ENCODE results near the gene IFT80.
A peak's percentile ranks its signal among the peaks of the same experiment; 100 is the strongest.

Gene IFT80

DNA sequence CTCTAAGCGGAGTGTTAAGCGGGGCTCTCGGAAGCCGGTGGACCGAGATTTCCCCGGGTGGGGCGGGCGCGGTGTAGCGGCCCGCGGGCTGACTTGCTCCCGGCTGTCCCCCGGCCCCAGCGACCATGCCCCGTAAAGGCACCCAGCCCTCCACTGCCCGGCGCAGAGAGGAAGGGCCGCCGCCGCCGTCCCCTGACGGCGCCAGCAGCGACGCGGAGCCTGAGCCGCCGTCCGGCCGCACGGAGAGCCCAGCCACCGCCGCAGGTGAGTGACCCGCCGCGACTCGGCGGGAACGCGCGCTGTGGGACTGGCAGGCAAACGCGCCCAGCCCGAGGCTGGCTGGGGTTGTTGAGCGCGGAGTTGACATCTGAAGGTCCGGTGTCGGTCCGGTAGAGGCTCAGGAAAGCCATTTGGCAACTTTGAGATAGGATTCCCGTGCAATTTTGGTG, 1.7 kb upstream of the IFT80 start:
- peak in 1 of 2 experiments; percentile 6 for DNase-seq (ENCODE audit: low read depth in 2 of 2)

DNA sequence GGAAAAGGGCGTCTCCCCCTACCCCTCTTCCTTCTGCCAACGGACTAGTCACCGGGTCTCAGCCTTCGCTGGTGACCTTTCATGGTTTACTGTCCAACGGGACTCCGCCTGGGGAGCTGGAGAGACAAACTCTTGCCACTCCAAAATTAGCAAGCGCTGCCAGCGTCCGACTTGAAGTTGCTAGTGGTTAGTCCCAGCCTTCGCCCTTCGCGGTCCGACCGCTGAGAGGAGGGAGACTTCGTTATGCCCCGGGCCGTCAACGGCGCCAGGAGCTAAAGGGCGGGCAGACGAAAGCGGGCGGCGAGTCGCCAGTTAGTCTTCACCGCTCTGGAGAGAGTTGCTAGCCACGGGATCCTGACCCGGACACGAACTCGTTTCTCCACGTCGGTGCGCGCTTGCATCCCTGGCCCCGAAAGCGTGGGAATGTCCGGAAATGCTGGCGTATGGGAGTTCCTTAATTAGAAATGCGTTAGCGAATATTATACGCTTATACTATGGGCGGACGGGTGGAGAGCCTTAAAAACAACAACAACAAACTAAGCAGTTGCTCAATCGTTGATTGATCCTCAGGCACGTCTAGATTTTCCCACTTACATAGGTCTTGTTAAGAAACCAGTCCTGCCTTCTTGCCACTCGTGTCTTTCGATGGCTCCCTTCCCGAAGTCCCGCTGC, 1.1 kb upstream of the IFT80 start:
- DNase-seq (ENCODE audit: low read depth in 2 of 2): peak; percentile 12 to 18

DNA sequence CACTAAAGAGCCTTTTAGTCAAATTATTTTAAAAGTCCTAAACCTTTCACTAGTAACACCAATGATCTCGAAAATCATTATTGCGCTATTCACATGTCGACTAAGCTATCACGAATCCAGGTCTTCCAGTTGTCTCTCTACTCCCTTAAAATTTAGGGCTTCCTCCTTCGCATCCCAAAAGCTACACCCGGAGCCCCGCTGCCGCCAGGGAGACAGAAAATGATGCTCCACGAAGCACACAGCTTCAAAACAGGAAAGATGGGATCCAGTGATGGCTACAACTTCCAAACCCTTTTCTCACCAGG, 253 bp downstream of the IFT80 start:
- DNase-seq (ENCODE audit: low read depth in 2 of 2): no peak

DNA sequence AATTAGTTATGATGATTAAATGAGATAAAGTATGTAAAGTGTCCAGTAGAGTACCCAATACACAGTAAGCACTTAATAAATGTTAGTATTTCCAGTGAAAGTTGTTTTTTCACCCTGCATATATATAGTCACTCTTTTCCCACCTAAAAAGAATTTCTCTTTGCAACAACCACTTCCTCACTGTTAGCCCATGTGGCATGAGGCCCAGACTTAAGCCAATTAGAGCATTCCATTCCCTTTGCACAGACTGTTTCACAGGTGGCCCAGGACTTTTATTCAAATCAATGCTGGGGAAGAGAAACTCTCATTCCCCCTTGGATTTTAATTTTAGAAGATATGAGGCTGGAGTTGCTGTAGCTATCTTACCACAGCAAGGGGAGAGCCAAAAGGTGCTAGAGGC, 3.7 kb downstream of the IFT80 start:
- DNase-seq (ENCODE audit: low read depth in 2 of 2): no peak

DNA sequence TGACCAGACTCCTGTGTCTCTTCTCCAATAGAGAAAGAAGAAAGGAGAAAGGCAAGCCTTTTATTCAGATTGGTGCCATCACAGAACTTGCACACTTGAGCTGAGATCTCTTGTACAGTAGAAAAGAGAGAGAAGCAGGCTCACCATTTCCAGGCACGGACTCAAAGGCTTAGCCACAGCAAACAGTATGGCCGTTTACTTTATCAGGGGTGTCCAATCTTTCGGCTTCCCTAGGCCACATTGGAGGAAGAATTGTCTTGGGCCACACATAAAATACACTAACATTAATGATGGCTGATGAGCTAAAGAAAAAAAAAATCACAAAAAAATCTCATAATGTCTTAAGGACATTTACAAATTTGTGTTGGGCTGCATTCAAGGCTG, 5.0 kb downstream of the IFT80 start:
- DNase-seq (ENCODE audit: low read depth in 2 of 2): no peak

DNA sequence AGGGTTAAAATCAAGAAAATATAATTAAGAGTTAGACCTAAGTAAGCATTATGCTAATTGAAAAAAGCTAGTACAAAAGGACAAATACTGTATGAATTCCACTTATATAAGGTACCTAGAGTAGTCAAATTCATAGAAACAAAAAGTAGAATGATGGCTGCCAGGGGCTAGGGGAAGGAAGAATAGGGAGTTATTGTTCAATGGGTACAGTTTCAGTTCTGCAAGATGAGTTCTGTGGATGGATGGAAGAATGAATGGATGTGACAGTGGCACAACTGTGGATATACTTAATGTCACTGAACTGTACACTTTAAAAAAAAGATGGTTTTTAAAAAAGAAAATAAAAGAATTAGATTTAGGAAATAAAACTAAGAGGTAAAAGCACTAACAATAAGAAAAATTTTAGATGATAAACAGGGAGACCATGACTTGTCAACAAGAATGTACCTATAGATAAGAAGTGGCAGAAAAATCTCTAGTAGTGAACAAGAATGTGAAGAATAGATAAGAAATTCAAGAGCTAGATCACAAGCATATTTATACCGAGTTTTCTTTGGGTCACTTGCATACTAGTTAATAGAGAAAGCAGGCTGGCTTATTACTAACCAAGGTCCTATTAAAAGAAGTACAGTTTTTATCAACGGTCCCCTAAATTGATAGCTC, 5.5 kb downstream of the IFT80 start:
- no peak for DNase-seq (ENCODE audit: low read depth in 2 of 2)

DNA sequence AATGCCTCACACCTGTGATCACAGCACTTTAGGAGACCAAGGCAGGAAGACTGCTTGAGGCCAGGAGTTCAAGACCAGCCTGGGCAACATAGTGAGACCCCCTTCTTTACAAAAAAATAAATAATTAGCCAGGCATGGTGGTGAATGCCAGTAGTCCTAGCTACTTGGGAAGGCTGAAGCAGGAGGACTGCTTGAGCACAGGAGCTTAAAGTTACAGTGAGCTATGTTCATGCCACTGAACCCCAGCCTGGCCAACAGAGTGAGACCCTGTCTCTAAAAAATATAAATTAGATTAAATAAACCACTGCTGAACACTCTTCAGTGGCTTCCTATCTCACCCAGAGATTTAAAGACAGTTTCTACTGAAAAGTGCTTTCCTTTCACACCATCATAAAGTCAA, 6.2 kb downstream of the IFT80 start:
- DNase-seq (ENCODE audit: low read depth in 2 of 2): no peak

DNA sequence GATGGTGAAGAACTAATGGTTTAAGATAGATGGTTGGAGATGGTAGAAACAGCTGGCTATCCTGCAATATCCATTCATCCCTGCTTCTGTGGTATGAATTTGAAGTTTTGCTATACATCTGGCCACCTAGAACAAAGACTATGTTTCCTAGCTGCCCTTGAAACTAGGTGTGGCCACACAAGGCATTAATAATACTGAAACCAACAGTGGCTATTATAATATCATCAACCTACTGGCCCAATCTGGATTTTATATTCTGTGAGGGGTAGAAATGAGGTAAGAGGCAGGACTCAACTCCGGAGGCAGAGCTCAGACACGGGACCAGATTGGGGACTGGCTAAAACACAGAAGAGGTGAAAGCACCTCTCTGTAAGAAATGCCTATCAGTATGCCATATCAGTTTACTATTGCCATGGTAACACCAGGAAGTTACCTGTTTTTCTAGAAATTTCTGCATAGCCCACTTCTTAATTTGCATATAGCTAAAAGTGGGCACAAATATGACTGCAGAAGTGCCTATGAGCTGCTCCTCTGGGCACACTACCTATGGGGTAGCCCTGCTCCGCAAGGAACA, 8.4 kb downstream of the IFT80 start:
- DNase-seq (ENCODE audit: low read depth in 2 of 2): no peak

DNA sequence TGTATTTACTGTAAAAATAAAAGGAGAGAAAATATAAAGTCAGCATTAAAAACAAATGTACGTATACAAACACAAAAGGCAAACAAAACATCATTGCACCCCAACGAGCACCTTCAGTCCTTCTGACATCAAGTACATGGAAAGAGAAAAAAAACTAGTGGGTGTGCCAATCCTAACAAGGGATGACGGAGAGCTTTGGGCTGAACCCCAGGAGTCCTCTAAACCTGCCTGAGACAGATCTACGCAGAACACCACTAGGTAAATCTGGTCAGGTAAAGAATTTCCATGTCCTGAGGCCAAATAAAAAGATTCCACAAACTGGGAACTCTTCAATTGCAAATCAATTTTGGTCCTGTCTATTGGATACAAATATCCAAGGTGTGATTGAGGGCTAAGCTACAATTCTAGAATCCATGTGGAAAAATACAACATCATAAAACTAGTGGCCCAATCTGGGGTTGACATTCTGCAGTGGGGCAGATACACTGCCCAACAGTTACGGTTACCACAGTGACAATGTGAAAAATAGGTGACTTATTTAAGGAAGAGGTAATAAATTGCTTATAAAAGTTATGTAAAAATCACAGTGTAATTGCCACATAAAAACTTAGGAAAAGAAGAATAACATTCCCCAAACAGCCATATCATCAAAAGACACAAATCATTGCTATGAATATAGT, 14.2 kb downstream of the IFT80 start:
- DNase-seq (ENCODE audit: low read depth in 2 of 2): no peak

DNA sequence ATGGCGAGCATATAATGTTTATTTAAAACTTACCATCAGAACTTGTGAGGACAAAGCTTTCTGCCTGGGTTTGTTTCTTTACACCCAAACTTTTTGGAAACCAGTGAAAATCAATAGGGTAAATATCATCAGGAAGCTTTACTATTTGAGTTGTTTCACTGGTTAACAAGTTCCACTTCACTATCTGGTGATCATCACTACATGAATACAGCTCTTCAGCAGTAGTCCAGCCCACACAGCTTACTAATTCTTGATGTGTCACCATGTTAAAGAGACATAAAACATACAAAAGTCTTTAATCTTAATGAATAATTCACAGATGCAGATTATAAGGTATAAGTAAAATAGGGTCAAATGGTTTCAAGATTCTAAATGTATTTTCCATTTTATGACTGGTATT, 17.6 kb downstream of the IFT80 start:
- DNase-seq (ENCODE audit: low read depth in 2 of 2): no peak

DNA sequence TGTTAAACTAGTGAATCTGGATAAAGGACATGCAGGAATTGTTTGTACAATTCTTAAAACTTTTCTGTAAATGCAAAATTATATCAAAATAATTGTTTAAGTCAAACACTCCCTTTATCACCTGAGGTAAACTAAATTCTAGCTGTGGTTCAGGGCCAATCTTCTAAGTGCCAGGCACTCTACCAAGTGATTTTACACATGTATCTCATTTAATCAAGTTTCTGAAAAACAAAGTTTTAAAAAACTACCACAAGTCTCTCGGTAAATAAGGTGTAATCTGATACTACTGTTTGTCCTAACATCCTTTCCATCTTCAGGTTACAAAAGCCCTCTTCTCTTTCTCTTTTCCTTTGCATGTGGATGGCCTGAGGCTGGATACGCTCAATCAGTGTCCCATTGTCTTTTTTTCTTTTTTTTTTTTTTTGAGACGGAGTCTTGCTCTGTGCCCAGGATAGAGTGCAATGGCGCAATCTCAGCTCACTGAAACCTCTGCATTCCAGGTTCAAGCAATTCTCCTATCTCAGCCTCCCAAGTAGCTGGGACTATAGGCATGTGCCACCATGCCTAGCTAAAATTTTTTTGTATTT, 19.3 kb downstream of the IFT80 start:
- no peak for DNase-seq (ENCODE audit: low read depth in 2 of 2)

DNA sequence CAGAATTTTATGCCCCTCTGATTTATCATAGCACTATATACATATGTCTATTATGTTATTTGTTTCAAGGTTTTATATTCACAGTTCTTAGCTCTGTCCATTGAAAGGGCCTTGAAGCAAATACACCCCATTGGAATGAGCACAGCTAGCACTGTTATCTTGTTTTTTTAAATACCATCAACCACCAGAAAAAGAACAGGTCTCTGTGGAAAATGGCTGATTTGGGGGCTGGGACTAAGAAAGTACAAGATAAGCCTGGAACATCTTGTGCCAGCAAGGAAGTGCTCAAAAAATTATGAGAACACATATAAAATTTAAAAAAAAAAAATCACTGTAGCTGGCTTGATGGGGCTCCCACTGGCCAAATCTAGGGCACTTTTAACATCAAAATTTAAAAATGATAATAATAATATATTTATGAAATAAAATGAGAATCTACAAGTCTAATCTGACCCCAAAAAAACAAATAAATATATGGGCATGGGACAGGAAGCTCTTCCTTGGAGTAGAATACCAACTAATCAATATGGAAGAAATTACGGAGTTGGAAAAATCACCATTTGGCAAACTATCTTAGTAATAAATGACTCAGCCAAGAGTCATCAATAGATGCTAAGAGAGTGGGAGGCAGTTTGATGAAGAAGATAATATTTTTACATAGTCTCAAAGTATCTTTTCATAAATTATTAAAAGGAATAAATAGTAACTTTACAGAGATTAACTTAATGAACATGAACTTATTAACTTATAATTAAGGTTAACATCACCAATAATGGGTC, 20.5 kb downstream of the IFT80 start:
- DNase-seq (ENCODE audit: low read depth in 2 of 2): no peak

DNA sequence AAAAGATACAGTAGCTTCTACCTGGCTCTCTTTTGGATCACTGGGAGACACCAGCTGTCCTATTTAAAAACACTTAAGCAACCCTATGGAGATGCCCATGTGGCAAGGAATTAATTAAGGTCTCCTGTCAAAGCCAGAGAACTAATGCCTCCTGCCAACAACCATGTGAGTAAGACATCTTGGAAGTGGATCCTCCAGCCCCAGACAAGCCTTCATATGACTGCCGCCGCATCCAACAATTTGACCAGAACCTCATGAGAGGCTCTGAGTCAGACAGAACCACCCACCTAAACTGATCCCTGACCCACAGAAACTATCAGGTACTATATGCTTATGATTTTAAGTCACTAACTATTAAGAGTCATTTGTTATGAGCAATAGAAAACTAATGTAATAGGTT, 22.3 kb downstream of the IFT80 start:
- no peak for DNase-seq (ENCODE audit: low read depth in 2 of 2)

DNA sequence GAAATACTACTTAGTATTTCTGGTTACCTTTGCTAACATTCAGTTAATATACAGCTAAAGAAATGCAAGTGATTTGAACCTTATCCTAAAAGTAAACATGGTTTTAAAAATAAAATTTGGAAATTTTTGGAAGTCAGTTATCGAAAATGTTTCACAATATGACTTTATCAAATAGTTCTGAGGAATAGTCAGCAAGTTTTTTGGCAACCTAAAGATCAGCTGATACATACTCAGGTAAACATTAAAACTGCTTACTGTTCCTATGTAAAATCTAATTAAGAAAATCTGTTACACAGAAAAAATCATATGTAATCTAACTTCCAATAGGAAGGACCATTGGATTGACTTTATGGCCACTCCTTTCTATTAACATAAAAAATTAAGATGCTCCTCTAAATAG, 24.1 kb downstream of the IFT80 start:
- DNase-seq (ENCODE audit: low read depth in 2 of 2): no peak

DNA sequence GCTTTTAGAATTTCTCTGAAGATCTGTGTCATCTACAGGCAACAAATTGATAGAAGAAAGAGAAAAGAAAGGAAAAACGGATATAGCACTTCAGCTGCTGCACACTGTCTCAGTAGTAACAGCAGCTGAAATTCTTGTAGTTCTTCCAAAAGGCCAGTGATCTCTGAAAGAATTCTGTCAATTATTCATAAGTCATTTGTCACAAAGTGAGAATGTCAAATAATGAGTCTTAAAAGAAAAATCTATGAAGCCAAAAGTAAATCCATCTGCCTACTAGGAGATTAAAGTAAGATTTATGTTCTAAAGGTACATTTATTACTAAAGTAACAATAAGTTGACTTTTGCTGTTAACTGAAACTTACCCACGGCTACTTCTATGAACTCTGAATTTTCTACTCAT, 24.6 kb downstream of the IFT80 start:
- no peak for DNase-seq (ENCODE audit: low read depth in 2 of 2)

DNA sequence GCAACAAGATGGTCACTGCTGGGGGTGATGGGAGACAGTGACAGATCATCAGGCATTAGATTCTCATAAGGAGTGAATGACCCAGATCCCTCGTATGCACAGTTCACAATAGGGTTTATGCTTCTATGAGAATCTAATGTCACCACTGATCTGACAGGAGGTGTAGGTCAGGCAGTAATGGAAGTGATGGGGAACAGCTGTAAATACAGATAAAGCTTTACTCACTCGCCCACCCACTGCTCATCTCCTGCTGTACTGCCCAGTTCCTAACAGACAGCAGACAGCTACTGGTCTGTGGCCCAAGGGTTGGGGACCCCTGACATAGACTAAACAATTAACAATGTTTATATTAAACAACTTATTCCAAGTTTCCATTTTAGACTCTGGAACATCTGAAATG, 25.4 kb downstream of the IFT80 start:
- DNase-seq (ENCODE audit: low read depth in 2 of 2): no peak

DNA sequence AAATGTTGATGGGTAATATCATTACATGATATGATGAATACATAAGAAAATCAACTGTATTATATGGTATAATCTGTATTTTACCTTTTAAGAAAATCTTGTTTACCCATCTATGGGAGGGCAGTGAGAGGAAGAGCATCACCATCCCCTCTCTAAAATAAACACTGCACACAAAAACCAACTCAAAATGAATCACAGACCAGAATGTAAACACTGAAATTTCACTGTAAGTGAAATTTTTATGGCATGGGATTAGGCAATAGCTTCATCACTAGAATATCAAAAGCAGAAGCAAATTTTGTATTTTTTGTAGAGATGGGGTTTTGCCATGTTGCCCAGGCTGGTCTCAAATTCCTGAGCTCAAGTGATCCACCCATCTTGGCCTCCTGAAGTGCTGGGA, 26.2 kb downstream of the IFT80 start:
- no peak for DNase-seq (ENCODE audit: low read depth in 2 of 2)

DNA sequence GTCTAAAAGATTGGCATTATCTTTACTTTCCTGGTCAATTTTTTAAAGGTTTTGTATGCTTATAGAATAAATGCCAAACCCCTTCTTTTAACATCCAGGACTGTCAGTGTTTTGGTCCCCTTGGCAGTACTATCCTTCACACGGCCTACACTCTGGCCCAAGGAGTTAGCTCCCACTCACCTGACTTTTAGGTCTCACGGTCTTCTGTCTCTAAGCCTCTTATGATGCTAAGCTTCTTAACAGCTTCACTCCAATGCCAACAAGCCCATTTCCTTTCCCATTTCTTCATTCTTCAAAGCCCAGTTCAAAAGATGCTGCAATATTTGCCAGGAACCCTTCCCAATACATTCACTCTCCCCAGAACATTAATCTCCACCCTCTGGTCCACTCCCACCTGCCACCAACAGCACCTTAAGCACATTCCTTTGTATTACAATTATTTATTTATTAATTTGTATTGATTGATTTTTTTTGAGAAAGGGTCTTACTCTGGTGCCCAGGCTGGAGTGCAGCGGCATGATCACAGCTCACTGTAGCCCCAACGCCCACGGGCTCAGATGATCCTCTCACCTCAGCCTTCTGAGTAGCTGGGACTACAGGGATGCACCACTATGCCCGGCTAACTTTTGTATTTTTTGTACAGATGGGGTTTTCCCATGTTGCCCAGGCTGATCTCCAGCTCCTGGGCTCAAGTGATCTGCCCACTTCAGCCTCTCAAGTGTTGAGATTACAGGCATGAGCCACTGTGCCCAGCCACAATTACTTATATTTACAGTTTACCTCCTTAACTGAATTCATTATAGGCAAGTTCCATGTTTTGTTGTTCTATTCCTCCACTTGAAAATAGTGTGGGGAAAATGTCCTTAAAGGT, 27.8 kb downstream of the IFT80 start:
- no peak for DNase-seq (ENCODE audit: low read depth in 2 of 2)

DNA sequence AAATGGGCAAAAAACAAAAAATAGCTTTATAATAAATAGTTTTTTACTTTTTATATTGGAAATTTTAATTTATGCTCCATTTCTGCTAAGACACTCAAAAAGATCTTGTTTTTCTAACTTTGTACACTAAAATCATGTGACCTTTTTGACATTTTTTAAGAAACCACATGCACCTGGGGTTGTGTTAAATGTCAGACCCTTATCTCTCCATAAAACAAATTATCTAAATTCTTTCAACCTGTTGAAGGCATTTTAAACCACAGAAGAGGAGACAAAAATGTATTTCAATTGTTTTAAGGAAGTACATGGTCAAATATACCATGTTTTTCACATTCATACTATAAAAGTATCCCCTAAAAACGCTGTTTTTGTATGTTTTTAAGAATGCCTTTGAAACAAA, 29.2 kb downstream of the IFT80 start:
- DNase-seq (ENCODE audit: low read depth in 2 of 2): no peak

DNA sequence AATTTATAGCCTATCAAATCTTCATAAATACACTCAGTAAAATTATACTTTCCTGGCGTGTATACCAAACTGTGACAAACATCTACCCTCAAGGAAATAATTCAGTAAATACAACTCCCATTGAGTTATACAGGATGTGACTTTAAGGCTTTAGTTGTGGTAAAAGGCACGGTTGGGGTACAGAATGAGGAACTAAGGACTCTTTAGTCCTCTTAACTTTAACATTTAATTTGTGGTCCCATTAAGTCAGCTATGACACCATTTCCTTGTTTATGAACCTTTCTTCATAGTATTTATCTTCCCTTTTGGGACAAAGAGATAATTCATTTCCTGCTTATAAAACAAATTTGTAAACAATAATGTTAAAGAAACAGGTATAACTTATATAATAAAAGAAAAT, 30.2 kb downstream of the IFT80 start:
- no peak for DNase-seq (ENCODE audit: low read depth in 2 of 2)
